RWPE2 (cell line): ENCODE results near the gene PSG4.
"Not testable (repeated sequence)": the region's sequence is repeated elsewhere in the genome, so short reads cannot be mapped to it uniquely, and the experiment has no call there.

Source experiments
- ATAC-seq: fragments of 200-7000 bp; cut with Tn5 transposase; 3 replicates; pipeline ENCODE4 v1.9.1; 2021; ENCODE audit warnings: low read depth
- DNase-seq: peaks from one replicate; pipeline ENCODE4 v3.0.0-alpha.2; 2020; ENCODE audit warnings: low spot score
- H3K27ac ChIP-seq: fragments of 450-650 bp; 2 replicates; pipeline ENCODE4 v1.5.1; 2017; ENCODE audit warnings: mild to moderate bottlenecking; ENCODE audit not compliant: poor library complexity, severe bottlenecking
- H3K27me3 ChIP-seq: fragments of 250-450 bp; sonication (Bioruptor Pico); 2 replicates; pipeline ENCODE4 v1.5.1; 2021; ENCODE audit warnings: mild to moderate bottlenecking, moderate library complexity; ENCODE audit not compliant: insufficient read depth, poor library complexity, severe bottlenecking
- H3K36me3 ChIP-seq: fragments of 250-450 bp; sonication (Bioruptor Pico); 2 replicates; pipeline ENCODE4 v1.5.1; 2020; ENCODE audit warnings: low read depth, mild to moderate bottlenecking, moderate library complexity
- H3K4me1 ChIP-seq: fragments of 250-450 bp; sonication (Bioruptor Pico); 2 replicates; pipeline ENCODE4 v1.5.1; 2021; ENCODE audit warnings: mild to moderate bottlenecking, moderate library complexity; ENCODE audit not compliant: insufficient read depth, poor library complexity, severe bottlenecking
- H3K4me3 ChIP-seq: fragments of 250-450 bp; sonication (Bioruptor Pico); 2 replicates; pipeline ENCODE4 v1.5.1; 2021; ENCODE audit warnings: mild to moderate bottlenecking, moderate library complexity; ENCODE audit not compliant: severe bottlenecking
- H3K9me3 ChIP-seq: fragments of 250-450 bp; sonication (Bioruptor Pico); 2 replicates; pipeline ENCODE4 v1.5.1; 2021; ENCODE audit warnings: mild to moderate bottlenecking, moderate library complexity; ENCODE audit not compliant: severe bottlenecking

The PSG4 gene

DNA sequence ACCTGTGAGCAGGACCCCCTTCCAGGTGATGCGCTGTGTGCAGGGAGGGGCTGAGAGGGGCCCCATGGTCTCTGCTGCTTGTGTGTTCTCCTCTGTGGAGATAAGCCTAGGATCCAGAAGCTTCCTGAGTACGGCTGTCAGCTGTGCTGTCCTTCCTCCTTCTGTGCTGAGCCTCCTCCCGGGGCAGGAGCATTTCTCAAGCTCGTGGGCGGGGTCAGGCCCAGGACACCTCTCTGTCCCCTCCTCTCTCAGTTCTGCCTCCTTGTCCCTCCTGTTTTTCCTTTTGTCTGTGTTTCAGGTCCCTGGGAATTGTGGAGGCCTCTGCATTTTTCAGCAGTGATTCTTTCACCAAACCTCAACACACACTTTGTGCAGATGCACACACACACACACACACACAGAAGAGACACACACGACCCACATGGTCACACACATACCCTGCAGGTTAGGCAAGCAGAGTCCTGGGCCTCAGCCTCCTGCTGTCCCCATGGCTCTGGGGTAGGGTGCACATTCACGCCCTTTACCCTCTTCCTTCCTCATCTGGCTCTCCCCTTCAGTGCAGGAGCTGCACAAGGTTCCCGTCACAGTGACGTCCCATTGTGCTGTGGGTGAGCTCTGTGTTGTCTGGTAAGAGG is at the start of gene PSG4:
PSG4 (minus strand) TSS at position 168 of the 635 bp plus-strand sequence; CDS start at position 66, 102 bp downstream.
- not testable (repeated sequence) for H3K4me3 ChIP-seq, H3K27ac ChIP-seq, H3K36me3 ChIP-seq, H3K27me3 ChIP-seq, ATAC-seq, DNase-seq, H3K9me3 ChIP-seq
- H3K4me1 ChIP-seq = peaks cover 21% of the 10 kb centered on the region

DNA sequence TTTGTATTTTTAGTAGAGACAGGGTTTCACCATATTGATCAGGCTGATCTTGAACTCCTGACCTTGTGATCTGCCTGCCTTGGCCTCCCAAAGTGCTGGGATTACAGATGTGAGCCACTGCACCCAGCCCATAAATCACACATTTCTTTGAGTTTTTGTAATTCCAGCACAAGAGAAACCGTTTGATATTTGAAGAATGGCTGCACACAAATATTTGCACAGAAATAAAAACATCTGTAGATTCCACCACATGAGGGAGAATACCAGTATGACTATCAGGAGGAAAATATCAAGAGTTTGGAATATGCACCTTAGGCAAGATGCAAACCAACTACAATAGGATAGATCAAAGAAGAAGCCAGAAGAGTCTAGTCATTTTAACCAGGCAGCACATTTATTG is 46.0 kb upstream of the PSG4 start:
- DNase-seq, H3K9me3 ChIP-seq, H3K36me3 ChIP-seq, H3K4me1 ChIP-seq, ATAC-seq, H3K27me3 ChIP-seq, H3K27ac ChIP-seq, H3K4me3 ChIP-seq: not testable (repeated sequence)

DNA sequence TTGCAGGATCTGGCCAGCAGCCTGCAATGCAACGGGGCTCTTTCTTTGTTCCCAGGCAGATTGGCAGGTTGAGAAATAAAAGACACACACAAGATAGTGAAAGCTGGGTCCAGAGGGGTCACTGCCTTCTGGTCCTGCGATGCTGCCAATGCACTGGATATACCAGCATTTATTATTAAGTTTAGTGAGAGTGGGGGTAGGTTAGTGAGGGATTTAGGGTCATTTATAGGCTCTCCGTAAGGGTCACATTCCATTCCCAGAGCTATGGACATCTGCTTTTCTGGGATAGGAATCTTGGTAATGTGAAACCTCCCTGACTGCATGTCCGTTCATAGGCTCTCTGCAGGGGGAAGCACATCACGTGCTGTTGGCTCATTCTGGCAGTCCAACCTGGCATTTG is 44.9 kb upstream of the PSG4 start:
- not testable (repeated sequence) for H3K4me3 ChIP-seq, H3K27ac ChIP-seq, DNase-seq, H3K9me3 ChIP-seq, H3K36me3 ChIP-seq, H3K4me1 ChIP-seq, ATAC-seq, H3K27me3 ChIP-seq

DNA sequence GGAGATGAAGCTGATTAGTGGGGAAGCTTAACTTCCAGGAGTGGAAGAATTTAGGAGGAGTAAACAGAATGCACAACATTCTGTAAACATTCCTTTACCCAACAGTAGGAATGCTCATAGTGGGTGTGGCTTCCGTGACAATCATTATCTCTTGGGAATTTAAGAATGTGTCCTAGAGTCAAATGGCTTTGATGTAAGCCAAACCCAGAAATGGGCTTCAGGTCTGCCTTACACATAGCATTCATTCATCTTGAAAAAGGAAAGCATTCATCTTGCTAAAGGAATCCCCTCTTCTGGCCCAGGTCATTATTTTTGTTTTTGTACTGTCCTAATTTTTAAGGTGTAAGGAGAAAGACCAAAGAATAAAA is 43.2 kb upstream of the PSG4 start:
- not testable (repeated sequence) for DNase-seq, H3K4me1 ChIP-seq

DNA sequence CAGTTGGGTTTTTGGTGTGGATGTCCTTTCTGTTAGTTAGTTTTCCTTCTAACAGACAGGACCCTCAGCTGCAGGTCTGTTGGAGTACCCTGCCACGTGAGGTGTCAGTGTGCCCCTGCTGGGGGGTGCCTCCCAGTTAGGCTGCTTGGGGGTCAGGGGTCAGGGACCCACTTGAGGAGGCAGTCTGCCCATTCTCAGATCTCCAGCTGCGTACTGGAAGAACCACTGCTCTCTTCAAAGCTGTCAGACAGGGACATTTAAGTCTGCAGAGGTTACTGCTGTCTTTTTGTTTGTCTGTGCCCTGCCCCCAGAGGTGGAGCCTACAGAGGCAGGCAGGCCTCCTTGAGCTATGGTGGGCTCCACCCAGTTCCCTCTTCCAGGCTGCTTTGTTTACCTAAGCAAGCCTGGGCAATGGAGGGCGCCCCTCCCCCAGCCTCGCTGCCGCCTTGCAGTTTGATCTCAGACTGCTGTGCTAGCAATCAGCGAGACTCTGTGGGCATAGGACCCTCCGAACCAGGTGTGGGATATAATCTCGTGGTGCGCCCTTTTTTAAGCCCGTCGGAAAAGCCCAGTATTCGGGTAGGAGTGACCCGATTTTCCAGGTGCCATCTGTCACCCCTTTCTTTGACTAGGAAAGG is 41.9 kb upstream of the PSG4 start:
- not testable (repeated sequence) for H3K9me3 ChIP-seq, H3K36me3 ChIP-seq, ATAC-seq, DNase-seq, H3K27ac ChIP-seq, H3K4me1 ChIP-seq, H3K4me3 ChIP-seq, H3K27me3 ChIP-seq

More for the DNA sequence above, 43.2 kb upstream of the PSG4 start:
- H3K27ac ChIP-seq, H3K27me3 ChIP-seq, H3K9me3 ChIP-seq, H3K36me3 ChIP-seq, H3K4me3 ChIP-seq, ATAC-seq: not testable (repeated sequence)

DNA sequence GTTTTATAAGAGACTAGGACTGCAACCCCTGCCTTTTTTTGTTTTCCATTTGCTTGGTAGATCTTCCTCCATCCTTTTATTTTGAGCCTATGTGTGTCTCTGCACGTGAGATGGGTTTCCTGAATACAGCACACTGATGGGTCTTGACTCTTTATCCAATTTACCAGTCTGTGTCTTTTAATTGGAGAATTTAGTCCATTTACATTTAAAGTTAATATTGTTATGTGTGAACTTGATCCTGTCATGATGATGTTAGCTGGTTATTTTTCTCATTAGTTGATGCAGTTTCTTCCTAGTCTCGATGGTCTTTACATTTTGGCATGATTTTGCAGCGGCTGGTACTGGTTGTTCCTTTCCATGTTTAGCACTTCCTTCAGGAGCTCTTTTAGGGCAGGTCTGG is 40.4 kb upstream of the PSG4 start:
- H3K4me3 ChIP-seq, H3K36me3 ChIP-seq, DNase-seq, H3K4me1 ChIP-seq, H3K27ac ChIP-seq, H3K27me3 ChIP-seq, ATAC-seq, H3K9me3 ChIP-seq: not testable (repeated sequence)

DNA sequence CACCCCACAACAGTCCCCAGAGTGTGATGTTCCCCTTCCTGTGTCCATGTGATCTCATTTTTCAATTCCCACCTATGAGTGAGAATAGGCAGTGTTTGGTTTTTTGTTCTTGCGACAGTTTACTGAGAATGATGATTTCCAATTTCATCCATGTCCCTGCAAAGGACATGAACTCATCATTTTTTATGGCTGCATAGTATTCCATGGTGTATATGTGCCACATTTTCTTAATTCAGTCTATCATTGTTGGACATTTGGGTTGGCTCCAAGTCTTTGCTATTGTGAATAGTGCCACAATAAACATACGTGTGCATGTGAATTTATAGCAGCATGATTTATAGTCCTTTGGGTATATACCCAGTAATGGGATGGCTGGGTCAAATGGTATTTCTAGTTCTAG is 36.8 kb upstream of the PSG4 start:
- not testable (repeated sequence) for H3K4me1 ChIP-seq, H3K27me3 ChIP-seq, H3K4me3 ChIP-seq, H3K9me3 ChIP-seq, DNase-seq, H3K27ac ChIP-seq, ATAC-seq, H3K36me3 ChIP-seq

DNA sequence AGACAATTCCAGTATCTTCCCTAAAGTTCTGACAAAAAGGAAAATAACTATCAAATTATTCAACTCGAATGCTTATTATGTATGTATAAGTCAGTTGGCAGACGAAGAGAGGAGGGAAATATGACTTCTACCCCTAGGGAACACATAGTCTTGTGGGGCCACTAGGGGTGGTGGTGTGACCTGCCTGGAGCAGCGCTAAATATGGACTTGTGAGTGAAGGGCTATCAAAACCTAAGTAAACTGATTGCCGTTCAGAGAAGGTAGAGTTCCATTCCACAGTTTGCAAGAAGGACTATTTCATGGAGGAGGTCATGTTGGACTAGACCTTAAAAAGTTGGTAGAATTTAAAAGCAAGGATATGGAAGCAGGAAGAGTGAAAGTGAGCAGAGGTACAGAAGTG is 32.8 kb upstream of the PSG4 start:
- DNase-seq, ATAC-seq, H3K36me3 ChIP-seq, H3K27ac ChIP-seq, H3K4me3 ChIP-seq, H3K27me3 ChIP-seq, H3K4me1 ChIP-seq, H3K9me3 ChIP-seq: not testable (repeated sequence)

DNA sequence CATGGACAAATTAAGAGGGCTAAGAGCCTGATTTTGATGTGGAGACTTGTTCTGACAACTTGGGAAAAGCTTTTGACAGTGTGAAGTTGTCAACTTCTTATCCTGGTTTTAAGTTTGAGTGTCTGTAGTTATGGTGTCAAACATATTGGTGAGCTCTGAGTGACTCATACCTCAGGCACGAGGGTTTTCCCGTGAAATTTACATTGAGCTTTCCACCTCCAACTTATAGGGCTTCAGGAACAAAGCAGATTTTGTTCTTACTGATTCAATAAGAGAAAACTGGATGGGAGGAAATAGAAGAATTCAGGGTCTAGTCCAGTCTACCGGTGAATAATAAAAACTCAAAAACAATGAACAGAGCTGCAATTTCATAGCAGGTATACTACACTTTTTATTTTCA is 30.2 kb upstream of the PSG4 start:
- H3K36me3 ChIP-seq, H3K9me3 ChIP-seq, ATAC-seq, DNase-seq, H3K27ac ChIP-seq, H3K27me3 ChIP-seq, H3K4me3 ChIP-seq, H3K4me1 ChIP-seq: not testable (repeated sequence)
